ENCODE data around the gene PHF19.

The PHF19 gene

GRCh38 chr9:120913647-120914264 is 36.8 kb upstream of the PHF19 start:
- no peak for DNase-seq (ENCODE audit: low read depth in 3 of 3, low spot score in 1 of 3)

- no peak for DNase-seq (ENCODE audit: low read depth in 3 of 3, low spot score in 1 of 3)
These were observed 36.1 kb upstream of the PHF19 start for GRCh38 chr9:120912958-120913646.

- no peak for DNase-seq (ENCODE audit: low read depth in 3 of 3, low spot score in 1 of 3)
These were observed 34.4 kb upstream of the PHF19 start for GRCh38 chr9:120911295-120911837.

GRCh38 chr9:120910643-120911042 is 33.7 kb upstream of the PHF19 start:
- no peak for DNase-seq (ENCODE audit: low read depth in 3 of 3, low spot score in 1 of 3)

GRCh38 chr9:120909904-120910303 is 32.9 kb upstream of the PHF19 start:
- DNase-seq (ENCODE audit: low read depth in 3 of 3, low spot score in 1 of 3), result no peak

- no peak for DNase-seq (ENCODE audit: low read depth in 3 of 3, low spot score in 1 of 3)
These were observed 28.6 kb upstream of the PHF19 start for GRCh38 chr9:120905315-120906164.

GRCh38 chr9:120904978-120905301 is 28.0 kb upstream of the PHF19 start:
- no peak for DNase-seq (ENCODE audit: low read depth in 3 of 3, low spot score in 1 of 3)

GRCh38 chr9:120904061-120904977 is 27.3 kb upstream of the PHF19 start:
- no peak for DNase-seq (ENCODE audit: low read depth in 3 of 3, low spot score in 1 of 3)

- no peak for DNase-seq (ENCODE audit: low read depth in 3 of 3, low spot score in 1 of 3)
These were observed 25.9 kb upstream of the PHF19 start for GRCh38 chr9:120902569-120903535.

- no peak for DNase-seq (ENCODE audit: low read depth in 3 of 3, low spot score in 1 of 3)
These were observed 25.0 kb upstream of the PHF19 start for GRCh38 chr9:120901755-120902568.

GRCh38 chr9:120900824-120901223 is 23.8 kb upstream of the PHF19 start:
- DNase-seq (ENCODE audit: low read depth in 3 of 3, low spot score in 1 of 3), result no peak

- DNase-seq (ENCODE audit: low read depth in 3 of 3, low spot score in 1 of 3), result no peak
These were observed 22.6 kb upstream of the PHF19 start for GRCh38 chr9:120899490-120900068.

- DNase-seq (ENCODE audit: low read depth in 3 of 3, low spot score in 1 of 3), result no peak
These were observed 21.4 kb upstream of the PHF19 start for GRCh38 chr9:120898396-120898795.

- no peak for DNase-seq (ENCODE audit: low read depth in 3 of 3, low spot score in 1 of 3)
These were observed 19.0 kb upstream of the PHF19 start for GRCh38 chr9:120895951-120896350.

GRCh38 chr9:120894321-120895148 is 17.5 kb upstream of the PHF19 start:
- DNase-seq (ENCODE audit: low read depth in 3 of 3, low spot score in 1 of 3), result no peak

GRCh38 chr9:120893611-120894307 is 16.8 kb upstream of the PHF19 start:
- no peak for DNase-seq (ENCODE audit: low read depth in 3 of 3, low spot score in 1 of 3)

Measured in stimulated activated CD4-positive, alpha-beta T cell treated with anti-CD3 and anti-CD28 coated beads, TNF-alpha, amount 100 ng/mL, for 1 hour (primary cell).